T-cell (primary cell): ENCODE data around the gene ARHGAP12. TPM values are rescaled to one million over a fixed set of nuclear protein-coding genes. Genes with fewer than 3 reads are reported as not detected.

Experiments
- ATAC-seq, 4 experiments: fragments of 200-7000 bp in 3 of 4; fragments of 150-1000 bp in 1 of 4; cut with Tn5 transposase; replicated peaks in 1 of 4; 1 replicate in 3 of 4; 2 replicates in 1 of 4; pipeline ENCODE4 v1.10.0; 2021; ENCODE audit warnings: moderate library complexity in 3 of 4, mild to moderate bottlenecking in 2 of 4, moderate number of reproducible peaks in 1 of 4
- CTCF ChIA-PET, 2 donors: fragments of 300-600 bp; sonication (Branson Sonifier 250); formaldehyde crosslinking; loops; one replicate each; lab custom pipeline; 2022; ENCODE audit warnings: antibody characterized with exemption in 2 of 2; lab: Charles Lee
- POLR2A ChIA-PET, 2 donors: fragments of 300-600 bp; sonication (Branson Sonifier 250); formaldehyde crosslinking; loops; one replicate each; lab custom pipeline; 2022; ENCODE audit warnings: antibody characterized with exemption in 2 of 2; lab: Charles Lee
- DNase-seq, 35 experiments: peaks; one replicate each; pipeline versions ENCODE4 v3.0.0 to v3.0.0-alpha.2; 2013 to 2023
- H3K27ac ChIP-seq: one replicate; pipeline ENCODE4 v1.5.1; 2013; ENCODE audit warnings: low read length
- H3K27me3 ChIP-seq, 2 experiments: replicated peaks in 1 of 2; 1 replicate in 1 of 2; 2 replicates in 1 of 2; pipeline versions ENCODE4 v1.6.1 to v1.7.0; 2013; ENCODE audit warnings: low read length in 1 of 2, mixed read lengths in 1 of 2; ENCODE audit not compliant: control insufficient read depth in 2 of 2, insufficient read depth in 2 of 2; ENCODE audit errors: extremely low read depth in 1 of 2
- H3K36me3 ChIP-seq, 2 donors: 1 replicate in 1 of 2; 2 replicates in 1 of 2; pipeline versions ENCODE4 v1.6.1 to v1.7.0; 2013; ENCODE audit warnings: low read length in 1 of 2; ENCODE audit not compliant: control insufficient read depth in 2 of 2, insufficient read depth in 1 of 2; ENCODE audit errors: extremely low read depth in 1 of 2
- H3K4me1 ChIP-seq, 2 experiments: 1 replicate in 1 of 2; 2 replicates in 1 of 2; pipeline versions ENCODE4 v1.6.1 to v1.7.0; 2013; ENCODE audit warnings: low read length in 2 of 2, mixed read lengths in 1 of 2; ENCODE audit not compliant: insufficient read depth in 2 of 2, control insufficient read depth in 1 of 2; ENCODE audit errors: extremely low read depth in 1 of 2
- H3K4me3 ChIP-seq, 2 donors: 1 replicate in 1 of 2; 2 replicates in 1 of 2; pipeline versions ENCODE4 v1.5.1 to v1.7.0; 2013; ENCODE audit warnings: mild to moderate bottlenecking in 2 of 2, low read length in 1 of 2, moderate library complexity in 1 of 2; ENCODE audit not compliant: control insufficient read depth in 1 of 2; ENCODE audit errors: extremely low read depth in 1 of 2
- H3K9me3 ChIP-seq: 2 replicates; pipeline ENCODE4 v1.7.0; 2013
- H3K27ac Mint-ChIP-seq, 2 donors: one replicate each; pipeline ENCODE4 v1.8.0; 2020 to 2021; ENCODE audit warnings: mild to moderate bottlenecking in 2 of 2, mixed read lengths in 2 of 2
- H3K27me3 Mint-ChIP-seq, 2 donors: one replicate each; pipeline ENCODE4 v1.8.0; 2021 to 2022; ENCODE audit warnings: mixed read lengths in 2 of 2
- H3K36me3 Mint-ChIP-seq: one replicate; pipeline ENCODE4 v1.8.0; 2021; ENCODE audit warnings: mixed read lengths
- H3K4me1 Mint-ChIP-seq, 3 donors: one replicate each; pipeline ENCODE4 v1.8.0; 2020 to 2022; ENCODE audit warnings: mixed read lengths in 3 of 3, mild to moderate bottlenecking in 1 of 3
- H3K4me3 Mint-ChIP-seq, 3 donors: one replicate each; pipeline ENCODE4 v1.8.0; 2020 to 2022; ENCODE audit warnings: mild to moderate bottlenecking in 3 of 3, mixed read lengths in 3 of 3, moderate library complexity in 3 of 3
- H3K9me3 Mint-ChIP-seq, 3 donors: one replicate each; pipeline ENCODE4 v1.8.0; 2020 to 2022; ENCODE audit warnings: mixed read lengths in 3 of 3
- WGBS: methylation state at CpG from one replicate; pipeline ENCODE4 v1.1.5; 2013; ENCODE audit warnings: missing lambda C conversion rate; ENCODE audit not compliant: insufficient coverage; 5-methylcytosine and 5-hydroxymethylcytosine counted together
- total RNA-seq, 35 experiments: library from RNA in 6 of 35; stranded (reverse) in 6 of 35; fragments of 120-200 nt in 1 of 35; gene quantifications; one replicate each; pipeline versions ENCODE4 v1.2.1 to v1.2.4 and lab custom pipeline; 2013 to 2026

ARHGAP12 gene, protein sequence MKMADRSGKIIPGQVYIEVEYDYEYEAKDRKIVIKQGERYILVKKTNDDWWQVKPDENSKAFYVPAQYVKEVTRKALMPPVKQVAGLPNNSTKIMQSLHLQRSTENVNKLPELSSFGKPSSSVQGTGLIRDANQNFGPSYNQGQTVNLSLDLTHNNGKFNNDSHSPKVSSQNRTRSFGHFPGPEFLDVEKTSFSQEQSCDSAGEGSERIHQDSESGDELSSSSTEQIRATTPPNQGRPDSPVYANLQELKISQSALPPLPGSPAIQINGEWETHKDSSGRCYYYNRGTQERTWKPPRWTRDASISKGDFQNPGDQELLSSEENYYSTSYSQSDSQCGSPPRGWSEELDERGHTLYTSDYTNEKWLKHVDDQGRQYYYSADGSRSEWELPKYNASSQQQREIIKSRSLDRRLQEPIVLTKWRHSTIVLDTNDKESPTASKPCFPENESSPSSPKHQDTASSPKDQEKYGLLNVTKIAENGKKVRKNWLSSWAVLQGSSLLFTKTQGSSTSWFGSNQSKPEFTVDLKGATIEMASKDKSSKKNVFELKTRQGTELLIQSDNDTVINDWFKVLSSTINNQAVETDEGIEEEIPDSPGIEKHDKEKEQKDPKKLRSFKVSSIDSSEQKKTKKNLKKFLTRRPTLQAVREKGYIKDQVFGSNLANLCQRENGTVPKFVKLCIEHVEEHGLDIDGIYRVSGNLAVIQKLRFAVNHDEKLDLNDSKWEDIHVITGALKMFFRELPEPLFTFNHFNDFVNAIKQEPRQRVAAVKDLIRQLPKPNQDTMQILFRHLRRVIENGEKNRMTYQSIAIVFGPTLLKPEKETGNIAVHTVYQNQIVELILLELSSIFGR
- 10 to 100 TPM; 19.1 to 24.6 (median 23.0) TPM for total RNA-seq
- 34.0 TPM for total RNA-seq (2013)
- total RNA-seq (lab: John Stamatoyannopoulos, UW) = 9.7 to 106 (median 63.3) reads per million in 29 experiments

DNA sequence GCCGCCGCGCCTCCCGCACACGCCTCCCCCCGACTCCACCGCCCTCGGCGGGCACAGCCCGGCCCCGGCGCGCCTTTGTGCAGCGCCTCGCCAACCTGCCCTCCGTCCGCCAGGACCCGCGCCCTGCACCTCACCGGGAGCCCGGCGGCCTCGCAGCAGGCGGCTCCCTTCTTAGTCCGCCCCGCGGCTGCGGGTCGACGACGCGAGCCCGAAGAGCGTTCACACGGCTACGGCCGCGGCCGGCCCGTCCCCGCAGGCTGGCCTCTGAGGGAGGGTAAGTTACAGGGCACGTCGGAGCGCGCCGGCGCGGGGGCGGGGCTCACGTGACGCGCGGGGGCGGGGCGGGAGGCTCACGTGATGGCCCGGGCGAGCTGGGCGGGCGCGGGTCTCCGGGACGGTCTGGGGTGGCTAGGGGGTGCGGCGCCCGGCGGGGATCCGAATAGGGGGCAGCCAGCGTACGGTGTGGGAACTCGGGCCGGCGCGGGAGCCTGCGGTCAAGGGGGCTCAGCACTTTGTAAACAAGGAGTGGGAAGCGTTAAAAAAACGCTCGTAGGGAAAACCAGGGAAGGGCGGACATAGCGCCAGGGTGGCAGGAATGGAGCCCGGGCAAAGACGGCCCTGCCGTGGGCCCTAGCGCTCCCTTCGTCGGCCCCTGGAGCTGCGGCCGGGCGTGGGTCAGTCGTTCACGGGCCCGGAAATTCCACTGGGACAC is at the start of gene ARHGAP12:
Gene ARHGAP12, minus strand, starts transcription at position 283 of the 712 bp plus-strand sequence. CDS start 19,976 bp downstream, outside the sequence.
- no peaks in the 10 kb centered on the region for H3K9me3 Mint-ChIP-seq
- peaks cover 7 to 21% of the 10 kb centered on the region in 2 experiments for H3K4me1 ChIP-seq
- peak within 1 kb of the TSS; percentile 79 for H3K27ac ChIP-seq
- H3K4me3 ChIP-seq = peak within 1 kb of the TSS; percentile 70 to 96
- H3K4me3 Mint-ChIP-seq = peak within 1 kb of the TSS; percentile 90 to 94 (median 93)
- ChIA-PET POLR2A (interaction anchor here in 1 of 2 donors (1.2 kb wide), 1 partner anchor 128 kb away, joined by 3 read pairs; the partner anchor contains the start of gene KIF5B), CTCF (interaction anchor here in 1 of 2 donors (0.6 kb wide), 1 partner anchor 1327 kb away, joined by 3 read pairs; no protein-coding TSS in a partner anchor)
- H3K4me1 Mint-ChIP-seq = peaks cover 47 to 54% (median 50%) of the 10 kb centered on the region in 3 donors
- H3K27me3 ChIP-seq = no peaks in the 10 kb centered on the region
- peak; percentile 59 to 89 (median 78) for DNase-seq
- peak; percentile 80 to 82 (median 81) for ATAC-seq
- no peaks in the 10 kb centered on the region for H3K9me3 ChIP-seq
- WGBS = under 1% methylated on average over 91 of the region's 92 CpGs
- H3K36me3 Mint-ChIP-seq = no peaks in the 10 kb centered on the region
- no peaks in the 10 kb centered on the region for H3K27me3 Mint-ChIP-seq
- peak within 1 kb of the TSS; percentile 80 to 83 for H3K27ac Mint-ChIP-seq
- H3K36me3 ChIP-seq = no peaks in the 10 kb centered on the region

DNA sequence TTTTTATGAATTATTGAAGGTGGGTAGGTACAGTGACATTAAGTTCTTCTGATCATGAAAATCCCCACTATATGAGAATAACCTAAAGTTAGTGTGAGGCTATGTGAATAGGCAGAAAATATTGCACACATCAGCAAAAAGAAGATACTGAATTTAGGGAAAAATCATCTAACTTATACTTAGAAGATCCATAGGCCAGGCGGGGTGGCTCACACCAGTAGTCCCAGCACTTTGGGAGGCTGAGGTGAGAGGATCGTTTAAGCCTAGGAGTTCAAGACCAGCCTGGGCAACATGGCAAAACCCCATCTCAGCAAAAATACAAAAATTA is 49.5 kb upstream of the ARHGAP12 start:
- Mint-ChIP-seq H3K27ac (no peak overlapping the region), H3K4me3 (no peak overlapping the region), H3K27me3 (no peaks in the 10 kb centered on the region), H3K36me3 (no peaks in the 10 kb centered on the region), H3K4me1 (peaks cover 23 to 31% (median 29%) of the 10 kb centered on the region in 3 donors), H3K9me3 (peaks cover 0 to 3% (median 3%) of the 10 kb centered on the region in 3 donors)
- H3K4me3 ChIP-seq = no peak overlapping the region
- ChIA-PET POLR2A (no interaction called here), CTCF (no interaction called here)
- H3K9me3 ChIP-seq = no peaks in the 10 kb centered on the region
- ATAC-seq (no peak), DNase-seq (no peak)
- H3K27me3 ChIP-seq = peaks cover 0 to 3% of the 10 kb centered on the region in 2 experiments
- H3K36me3 ChIP-seq = no peaks in the 10 kb centered on the region
- no CpG with 5 or more reads among the region's 2 CpGs for WGBS
- no peak overlapping the region for H3K27ac ChIP-seq
- H3K4me1 ChIP-seq = peaks cover 10 to 12% of the 10 kb centered on the region in 2 experiments

- no peak overlapping the region for H3K27ac ChIP-seq
- Mint-ChIP-seq H3K27me3 (no peaks in the 10 kb centered on the region), H3K9me3 (peaks cover 0 to 3% (median 3%) of the 10 kb centered on the region in 3 donors), H3K4me1 (peaks cover 23 to 31% (median 29%) of the 10 kb centered on the region in 3 donors), H3K4me3 (no peak overlapping the region), H3K27ac (no peak overlapping the region), H3K36me3 (no peaks in the 10 kb centered on the region)
- no peak overlapping the region for H3K4me3 ChIP-seq
- H3K36me3 ChIP-seq = no peaks in the 10 kb centered on the region
- no peaks in the 10 kb centered on the region for H3K9me3 ChIP-seq
- no CpG with 5 or more reads among the region's 5 CpGs for WGBS
- ATAC-seq = peak in 2 of 4 experiments; percentile 36 to 47
- peaks cover 0 to 3% of the 10 kb centered on the region in 2 experiments for H3K27me3 ChIP-seq
- peaks cover 10 to 12% of the 10 kb centered on the region in 2 experiments for H3K4me1 ChIP-seq
- DNase-seq = peak in 1 of 35 experiments; percentile 10
- POLR2A ChIA-PET = interaction anchor here in 1 of 2 donors (0.6 kb wide), 1 partner anchor 356 kb away, joined by 4 read pairs; no protein-coding TSS in a partner anchor
- CTCF ChIA-PET = no interaction called here
These were observed 49.0 kb upstream of the ARHGAP12 start for GRCh38 chr10:31977440-31978155.

DNA sequence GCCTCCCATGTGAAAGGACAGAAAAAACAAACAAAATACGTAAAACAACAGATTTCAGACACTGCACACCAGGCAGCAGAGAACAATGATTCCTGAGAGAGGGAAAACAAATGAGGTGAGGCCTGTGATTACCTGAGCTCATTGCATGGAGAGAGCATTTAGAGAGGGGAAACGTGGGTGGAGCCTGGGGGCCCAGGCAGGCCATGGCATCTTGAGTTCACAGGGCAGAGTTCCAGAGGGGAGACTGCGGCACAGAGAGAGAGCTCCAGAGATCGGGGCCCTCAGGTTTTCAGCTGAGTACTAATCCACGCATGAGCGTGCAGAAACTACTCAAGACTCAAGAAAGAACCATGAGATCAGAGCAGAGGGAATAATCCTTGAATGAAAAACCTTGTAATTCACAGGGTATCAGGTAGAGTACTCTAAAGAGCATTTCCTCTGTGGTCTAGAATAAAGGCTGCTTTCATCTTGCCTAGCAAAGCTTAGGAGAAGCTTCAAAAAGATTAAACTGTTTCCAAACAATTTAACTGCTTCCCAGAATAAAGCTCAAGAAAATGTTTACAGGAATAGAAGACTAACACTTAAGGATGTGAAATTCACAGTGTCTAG is 46.6 kb upstream of the ARHGAP12 start:
- H3K4me1 ChIP-seq = peaks cover 10 to 12% of the 10 kb centered on the region in 2 experiments

DNA sequence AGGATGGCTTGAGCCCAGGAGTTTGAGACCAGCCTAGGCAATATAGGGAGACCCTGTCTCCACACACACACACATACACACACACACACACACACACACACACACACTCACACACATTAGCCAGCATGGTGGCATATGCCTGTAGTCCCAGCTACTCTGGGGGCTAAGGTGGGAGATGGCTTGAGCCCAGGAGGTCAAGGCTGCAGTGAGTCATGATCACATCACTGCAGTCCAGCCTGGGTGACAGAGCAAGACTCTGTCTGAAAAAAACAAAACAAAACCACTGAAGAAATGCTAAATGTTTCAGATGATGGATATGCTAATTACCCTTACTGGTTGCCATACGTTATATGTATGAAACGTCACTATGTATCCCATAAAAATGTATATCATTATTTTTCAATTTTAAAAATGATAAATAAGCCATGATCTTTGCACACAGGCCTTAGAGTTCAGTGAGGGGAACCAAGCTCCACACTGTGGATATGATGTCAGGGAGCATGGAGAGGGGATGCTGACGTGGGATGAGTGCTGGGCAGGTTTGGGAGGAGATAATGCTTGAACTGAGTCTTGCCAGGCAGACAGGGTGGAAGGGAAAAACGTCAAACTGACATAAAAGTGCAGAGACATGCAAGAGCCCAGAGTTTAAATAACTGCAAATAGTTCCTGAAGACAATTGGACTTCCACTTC is 45.9 kb upstream of the ARHGAP12 start:
- peaks cover 10 to 12% of the 10 kb centered on the region in 2 experiments for H3K4me1 ChIP-seq

More for the DNA sequence above, 46.6 kb upstream of the ARHGAP12 start:
- H3K9me3 Mint-ChIP-seq = no peaks in the 10 kb centered on the region
- peak overlapping the region in 1 of 3 donors; percentile 4 for H3K4me3 Mint-ChIP-seq
- no peaks in the 10 kb centered on the region for H3K36me3 ChIP-seq
- 51% methylated on average over 3 of the region's 6 CpGs for WGBS
- H3K4me1 Mint-ChIP-seq = peaks cover 23 to 31% (median 29%) of the 10 kb centered on the region in 3 donors
- H3K27ac Mint-ChIP-seq = no peak overlapping the region
- H3K4me3 ChIP-seq = no peak overlapping the region
- DNase-seq (peak in 1 of 35 experiments; percentile 5), ATAC-seq (peak; percentile 15 to 77 (median 44))
- H3K36me3 Mint-ChIP-seq = no peaks in the 10 kb centered on the region
- POLR2A ChIA-PET = interaction anchor here in 1 of 2 donors (0.6 kb wide), 1 partner anchor 19 kb away, joined by 3 read pairs; no protein-coding TSS in a partner anchor
- peaks cover 0 to 3% of the 10 kb centered on the region in 2 experiments for H3K27me3 ChIP-seq
- no peaks in the 10 kb centered on the region for H3K9me3 ChIP-seq
- H3K27ac ChIP-seq = no peak overlapping the region
- CTCF ChIA-PET = interaction anchor here in 1 of 2 donors (0.5 kb wide), 1 partner anchor 53 kb away, joined by 3 read pairs; no protein-coding TSS in a partner anchor
- no peaks in the 10 kb centered on the region for H3K27me3 Mint-ChIP-seq

More for the DNA sequence above, 45.9 kb upstream of the ARHGAP12 start:
- H3K36me3 ChIP-seq = no peaks in the 10 kb centered on the region
- no peak overlapping the region for H3K27ac ChIP-seq
- Mint-ChIP-seq H3K4me1 (peaks cover 23 to 31% (median 29%) of the 10 kb centered on the region in 3 donors), H3K9me3 (no peaks in the 10 kb centered on the region), H3K36me3 (no peaks in the 10 kb centered on the region), H3K27ac (no peak overlapping the region), H3K4me3 (peak overlapping the region in 1 of 3 donors; percentile 4), H3K27me3 (no peaks in the 10 kb centered on the region)
- ChIA-PET POLR2A (no interaction called here), CTCF (no interaction called here)
- H3K27me3 ChIP-seq = no peaks in the 10 kb centered on the region
- DNase-seq = no peak
- 92% methylated on average over 1 of the region's 4 CpGs for WGBS
- no peaks in the 10 kb centered on the region for H3K9me3 ChIP-seq
- ATAC-seq = no peak
- no peak overlapping the region for H3K4me3 ChIP-seq
